CD4-positive, alpha-beta T cell treated with Interleukin-6 at 100 ng/mL for 8 hours (primary cell): ENCODE measurements around the gene GANAB.
"Not testable (repeated sequence)": the region's sequence is repeated elsewhere in the genome, so short reads cannot be mapped to it uniquely, and the experiment has no call there.

Source experiments
- DNase-seq: peaks from one replicate; pipeline ENCODE4 v3.0.0-alpha.2; 2020; ENCODE audit warnings: mixed read lengths, low spot score

The GANAB gene

DNA sequence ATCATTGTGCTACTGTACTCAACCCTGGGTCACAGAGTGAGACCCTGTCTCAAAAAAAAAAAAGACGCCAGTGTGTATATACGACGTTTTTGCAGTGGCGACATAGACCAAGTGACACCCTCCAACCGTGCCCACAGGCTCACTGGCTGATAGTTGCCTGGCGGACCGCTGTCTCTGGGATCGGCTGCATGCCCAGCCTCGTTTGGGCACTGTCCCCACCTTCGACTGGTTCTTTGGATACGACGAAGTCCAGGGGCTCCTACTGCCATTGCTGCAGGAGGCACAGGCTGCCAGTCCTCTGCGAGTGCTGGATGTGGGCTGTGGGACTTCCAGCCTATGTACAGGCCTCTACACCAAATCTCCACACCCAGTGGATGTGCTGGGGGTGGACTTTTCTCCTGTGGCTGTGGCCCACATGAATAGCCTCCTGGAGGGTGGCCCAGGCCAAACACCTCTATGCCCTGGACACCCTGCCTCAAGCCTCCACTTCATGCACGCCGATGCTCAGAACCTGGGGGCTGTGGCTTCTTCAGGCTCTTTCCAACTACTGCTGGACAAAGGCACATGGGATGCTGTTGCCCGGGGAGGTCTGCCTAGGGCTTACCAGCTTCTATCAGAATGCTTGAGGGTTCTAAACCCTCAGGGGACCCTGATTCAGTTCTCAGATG is 20.0 kb upstream of the GANAB start:
- no peak for DNase-seq

DNA sequence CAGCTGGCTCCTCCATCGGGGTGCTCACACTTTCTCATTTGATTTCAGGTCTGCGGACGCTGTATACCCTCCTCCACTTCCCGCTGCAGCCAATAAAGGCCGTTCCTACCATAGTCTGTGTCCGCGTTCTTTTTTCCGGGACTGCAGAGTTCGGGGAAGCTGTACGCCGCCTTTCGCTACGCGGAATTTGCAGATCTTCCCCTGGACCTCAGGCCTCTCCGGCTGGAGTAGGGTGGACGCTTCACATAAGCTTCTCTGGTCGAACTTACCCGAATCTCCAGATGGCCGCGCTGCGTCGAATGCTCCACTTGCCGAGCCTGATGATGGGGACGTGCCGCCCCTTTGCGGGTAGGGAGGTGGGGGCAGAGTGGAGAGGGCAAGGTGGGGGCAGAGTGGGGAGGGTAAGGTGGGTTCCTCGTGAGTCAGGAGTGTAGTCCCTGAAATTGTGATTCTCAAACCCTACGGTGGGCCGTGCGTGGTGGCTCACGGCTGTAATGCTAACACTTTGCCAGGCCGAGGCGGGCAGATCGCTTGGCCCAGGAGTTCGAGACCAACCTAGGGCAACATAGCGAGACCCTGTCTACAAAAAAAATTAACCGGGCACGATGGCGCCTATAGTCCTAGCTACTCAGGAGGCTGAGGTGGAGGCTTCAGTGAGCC is 19.3 kb upstream of the GANAB start:
- DNase-seq: peak; percentile 51

DNA sequence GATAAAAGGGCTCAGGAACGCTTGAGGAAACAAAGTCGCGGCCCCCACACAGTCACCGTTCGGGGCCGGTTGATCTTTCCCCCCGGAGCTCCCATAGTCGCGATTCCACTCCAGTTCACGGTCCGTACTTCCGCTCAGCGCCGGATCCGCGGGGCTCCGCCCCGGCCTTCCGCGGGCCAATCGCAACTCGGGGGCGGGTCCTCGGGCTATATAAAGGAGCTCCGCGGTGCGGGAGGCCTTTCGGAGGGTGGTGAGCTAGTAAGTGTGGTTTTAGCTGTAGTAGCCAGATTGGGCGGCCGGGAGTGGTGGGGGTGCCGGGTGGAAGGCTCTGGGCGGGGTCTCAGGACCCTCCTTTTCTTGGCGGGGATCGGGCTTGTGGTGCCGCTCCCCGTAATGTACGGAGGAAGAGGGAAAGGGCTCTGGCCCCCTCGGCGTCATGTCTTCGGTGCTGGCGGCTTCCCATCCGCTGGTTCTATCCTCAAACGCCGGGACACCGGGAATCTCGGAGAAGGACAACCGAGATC is 18.7 kb upstream of the GANAB start, which contains the start of the genes C11orf98 and CSKMT:
C11orf98 (minus strand) TSS at position 136 of the 524 bp plus-strand sequence; CDS start at position 95, 41 bp downstream.
CSKMT (plus strand) TSS at position 238 of the 524 bp plus-strand sequence. CDS start 568 bp downstream, outside the sequence.
- DNase-seq: peak; percentile 93

DNA sequence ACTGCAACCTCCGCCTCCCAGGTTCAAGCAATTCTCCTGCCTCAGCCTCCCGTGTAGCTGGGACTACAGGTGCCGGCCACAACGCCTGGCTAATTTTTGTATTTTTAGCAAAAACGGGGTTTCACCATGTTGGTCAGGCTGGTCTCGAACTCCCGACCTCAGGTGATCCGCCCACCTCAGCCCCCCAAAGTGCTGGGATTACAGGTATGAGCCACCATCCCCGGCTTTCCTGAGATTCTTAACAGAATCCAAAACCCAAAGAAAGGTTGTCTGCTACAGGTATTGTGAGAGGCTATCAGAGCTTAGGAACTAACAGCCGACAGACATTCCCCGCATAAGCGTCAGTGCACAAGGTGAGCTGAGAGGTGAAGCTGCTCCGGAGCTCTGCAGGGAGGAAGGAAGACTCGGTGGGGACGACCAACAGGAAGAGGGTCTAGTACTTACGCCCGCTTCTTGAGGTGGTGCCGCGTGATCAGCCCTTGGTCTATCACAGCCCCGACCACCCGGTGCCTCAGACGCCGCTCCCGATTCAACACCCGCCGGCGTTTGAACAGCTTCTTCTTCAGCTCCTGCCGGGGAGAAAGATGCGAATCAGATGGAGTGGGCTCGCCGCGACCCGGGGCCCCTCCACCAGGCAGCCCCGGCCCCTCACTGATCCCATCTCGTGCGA is 18.1 kb upstream of the GANAB start:
- DNase-seq: peak; percentile 52

DNA sequence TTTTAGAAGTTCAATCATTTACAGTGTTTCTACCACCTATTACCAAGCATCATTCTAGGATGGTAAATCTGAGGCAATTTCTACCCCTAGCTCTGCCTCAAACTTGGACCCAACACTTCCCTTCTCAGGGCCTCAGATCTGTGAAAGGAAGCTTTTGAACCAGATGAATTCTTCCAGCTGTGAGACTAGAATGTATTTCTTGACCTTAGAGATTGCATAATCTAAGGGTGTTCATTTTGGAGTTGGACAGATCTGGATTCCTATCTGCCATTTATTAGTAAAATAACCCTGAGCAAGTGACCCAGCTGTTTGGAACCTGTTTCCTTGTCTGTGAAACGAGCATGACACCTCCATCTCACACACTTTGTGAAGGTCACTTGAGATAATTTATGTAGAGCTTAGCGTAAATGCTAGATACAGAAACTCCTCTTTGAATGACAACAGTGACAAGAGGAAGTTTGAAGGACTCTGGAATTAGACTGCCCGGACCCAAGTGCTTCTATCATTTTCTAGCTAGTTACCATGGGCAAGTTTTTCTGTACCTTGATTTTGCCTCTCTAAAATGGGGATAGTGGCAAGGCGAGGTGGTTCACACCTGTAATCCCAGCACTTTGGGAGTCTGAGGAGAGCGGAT is 10.5 kb upstream of the GANAB start:
- no peak for DNase-seq

DNA sequence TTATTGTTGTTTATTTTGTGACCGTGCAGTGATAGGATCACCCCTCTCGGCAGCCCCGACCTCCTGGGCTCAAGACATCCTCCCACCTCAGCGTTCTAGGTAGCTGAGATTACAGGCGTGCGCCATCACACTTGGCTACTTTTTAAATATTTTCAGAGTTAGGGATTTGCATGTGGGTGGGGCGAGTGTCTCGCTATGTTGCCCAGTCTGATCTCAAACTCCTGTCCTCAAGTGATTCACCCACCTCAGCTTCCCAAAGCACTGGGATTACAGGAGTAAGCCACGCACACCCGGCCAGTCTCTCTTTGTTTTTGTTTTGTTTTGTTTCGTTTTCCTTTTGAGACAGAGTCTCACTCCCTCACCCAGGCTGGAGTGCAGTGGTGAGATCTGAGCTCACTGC is 7.9 kb upstream of the GANAB start:
- no peak for DNase-seq

DNA sequence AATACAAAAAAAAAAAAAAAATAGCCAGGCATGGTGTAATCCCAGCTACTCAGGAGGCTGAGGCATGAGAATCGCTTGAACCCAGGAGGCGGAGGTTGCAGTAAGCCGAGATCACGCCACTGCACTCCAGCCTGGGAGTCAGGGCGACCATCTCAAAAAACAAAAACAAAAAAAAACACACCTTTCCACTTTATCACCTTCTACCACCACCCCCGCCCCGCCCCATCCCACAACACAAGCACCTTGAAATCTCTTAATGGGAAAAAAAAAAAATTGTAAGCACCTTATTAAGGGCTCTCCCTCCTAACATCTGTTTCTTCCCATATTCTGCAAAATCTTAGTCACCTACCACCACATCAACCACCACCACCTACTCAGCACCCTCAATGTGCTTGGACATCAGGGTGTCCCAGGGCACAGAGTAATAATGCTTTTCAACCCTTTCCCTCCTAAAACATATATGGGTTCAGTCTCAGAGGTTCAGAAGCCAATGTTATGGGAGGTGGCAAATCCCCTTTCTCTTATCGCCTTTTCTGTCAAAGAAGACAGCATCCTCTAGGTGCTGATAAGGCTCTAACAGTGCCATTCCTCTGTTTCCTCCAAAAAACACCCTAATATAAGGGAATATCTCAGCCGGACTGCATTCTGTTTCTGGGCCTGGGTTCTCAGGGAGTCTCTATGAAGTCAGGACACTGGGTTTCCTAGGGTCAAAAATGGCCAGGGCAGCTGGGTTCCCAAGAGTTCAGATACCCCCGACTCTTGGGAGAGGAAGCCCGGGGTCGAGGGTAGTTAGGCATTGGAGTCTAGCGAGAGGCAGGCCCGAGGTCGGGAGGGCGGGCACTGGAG is 6.0 kb upstream of the GANAB start:
- DNase-seq: no peak

DNA sequence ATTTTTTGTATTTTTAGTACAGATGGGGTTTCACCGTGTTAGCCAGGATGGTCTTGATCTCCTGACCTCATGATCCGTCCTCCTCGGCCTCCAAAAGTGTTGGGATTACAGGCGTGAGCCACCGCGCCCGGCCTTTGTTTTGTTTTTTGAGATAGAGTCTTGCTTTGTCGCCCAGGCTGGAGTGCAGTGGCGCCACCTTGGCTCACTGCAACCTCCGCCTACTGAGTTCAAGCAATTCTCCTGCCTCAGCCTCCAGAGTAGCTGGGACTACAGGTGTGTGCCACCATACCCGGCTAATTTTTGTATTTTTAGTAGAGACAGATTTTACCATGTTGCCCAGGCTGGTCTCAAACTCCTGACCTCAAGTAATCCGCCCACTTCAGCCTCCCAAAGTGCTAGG is 3.9 kb upstream of the GANAB start:
- not testable (repeated sequence) for DNase-seq

DNA sequence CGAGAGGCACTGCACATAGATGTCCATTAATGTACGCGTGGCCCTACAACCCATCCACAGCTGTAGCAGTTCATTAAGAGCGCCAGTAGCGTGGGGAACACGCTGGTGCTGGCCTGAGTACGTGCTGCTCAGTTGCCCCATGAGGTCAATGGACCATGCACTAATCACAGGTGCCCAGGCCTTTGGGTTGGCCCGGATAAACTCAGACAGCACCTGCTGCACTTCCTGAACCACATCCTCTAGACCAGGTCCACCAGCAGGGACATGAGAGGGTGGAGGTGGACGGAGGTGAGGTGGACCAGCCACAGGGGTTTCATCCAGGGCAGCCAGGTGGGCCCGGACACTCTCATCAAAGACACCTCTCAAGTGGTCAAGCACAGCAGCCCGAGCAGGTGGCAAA is 3.1 kb upstream of the GANAB start:
- DNase-seq: no peak

DNA sequence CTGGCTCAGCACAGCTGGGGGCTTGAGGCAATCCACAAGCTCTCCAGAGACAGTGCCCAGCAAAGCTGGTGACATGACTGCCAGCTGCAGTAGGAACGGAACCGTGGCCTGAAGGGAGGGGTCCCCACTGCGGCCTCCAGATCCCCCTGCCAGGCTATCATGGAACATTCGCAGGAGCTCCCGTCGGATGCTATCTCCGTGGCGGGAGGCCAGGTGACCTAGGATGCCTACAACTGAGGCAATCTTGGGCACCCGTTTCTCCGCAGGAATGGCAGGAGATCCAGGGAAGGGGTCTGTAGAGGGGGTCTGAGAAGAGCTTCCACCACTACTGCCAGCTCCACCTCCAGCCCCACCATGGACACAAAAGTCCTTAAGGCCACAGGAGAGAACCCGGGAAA is 2.6 kb upstream of the GANAB start:
- DNase-seq: no peak

DNA sequence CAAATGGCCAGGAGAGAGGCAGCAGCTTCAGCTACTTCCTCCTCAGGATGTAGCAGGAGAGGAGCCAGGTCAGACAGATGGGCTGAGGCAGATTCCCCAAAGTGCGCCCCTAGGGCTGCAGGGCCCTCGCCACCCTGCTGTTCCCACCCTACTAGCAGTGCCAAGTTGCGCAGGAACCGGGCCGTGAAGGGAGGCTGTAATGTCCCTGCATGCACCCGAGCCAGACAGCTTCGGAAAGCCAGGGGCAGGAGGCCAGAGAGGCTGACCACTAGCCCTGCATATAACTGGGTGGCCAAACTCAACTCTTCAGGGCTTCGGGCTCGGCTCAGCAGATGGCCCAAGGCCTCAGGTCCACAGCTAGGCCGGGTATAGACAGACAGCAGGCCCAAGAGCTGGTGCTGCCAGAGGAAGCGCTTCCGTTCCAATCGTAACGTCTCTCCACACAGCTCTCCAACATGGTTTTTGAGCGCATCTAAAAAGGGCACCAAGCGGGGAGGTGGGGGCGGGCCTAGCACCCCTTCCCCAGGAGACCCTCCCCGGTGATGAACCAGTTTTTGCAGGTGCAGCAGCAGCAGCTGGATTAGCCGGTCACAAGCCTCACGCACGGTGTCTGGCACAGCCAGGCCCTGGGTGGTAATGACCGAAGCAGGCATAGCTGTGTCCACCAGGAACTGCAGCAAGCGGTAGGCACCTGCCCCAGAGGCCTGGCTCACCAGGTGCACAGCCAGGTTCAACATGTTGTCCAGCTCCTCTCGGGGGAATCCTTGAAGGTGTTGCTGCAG is 2.0 kb upstream of the GANAB start:
- no peak for DNase-seq

DNA sequence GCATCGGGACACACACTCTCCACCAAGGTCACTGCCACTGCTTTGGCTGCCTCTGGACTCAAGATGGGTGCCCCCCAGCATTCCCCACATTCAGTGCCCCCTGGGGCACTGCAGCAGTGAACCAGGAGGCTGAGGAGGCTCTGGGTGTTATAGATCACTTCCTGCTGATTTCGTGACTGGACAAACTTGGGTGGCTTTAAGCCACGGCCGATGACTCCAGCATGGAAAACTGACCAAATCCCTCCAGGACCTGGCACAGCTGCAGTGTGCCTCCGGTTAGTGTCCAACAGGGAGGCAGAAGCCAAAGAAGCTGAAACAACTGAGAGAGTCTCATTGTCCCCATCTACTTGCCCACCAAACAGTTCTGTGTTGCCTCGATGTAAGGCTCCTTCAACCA is 1.2 kb upstream of the GANAB start:
- DNase-seq: no peak

DNA sequence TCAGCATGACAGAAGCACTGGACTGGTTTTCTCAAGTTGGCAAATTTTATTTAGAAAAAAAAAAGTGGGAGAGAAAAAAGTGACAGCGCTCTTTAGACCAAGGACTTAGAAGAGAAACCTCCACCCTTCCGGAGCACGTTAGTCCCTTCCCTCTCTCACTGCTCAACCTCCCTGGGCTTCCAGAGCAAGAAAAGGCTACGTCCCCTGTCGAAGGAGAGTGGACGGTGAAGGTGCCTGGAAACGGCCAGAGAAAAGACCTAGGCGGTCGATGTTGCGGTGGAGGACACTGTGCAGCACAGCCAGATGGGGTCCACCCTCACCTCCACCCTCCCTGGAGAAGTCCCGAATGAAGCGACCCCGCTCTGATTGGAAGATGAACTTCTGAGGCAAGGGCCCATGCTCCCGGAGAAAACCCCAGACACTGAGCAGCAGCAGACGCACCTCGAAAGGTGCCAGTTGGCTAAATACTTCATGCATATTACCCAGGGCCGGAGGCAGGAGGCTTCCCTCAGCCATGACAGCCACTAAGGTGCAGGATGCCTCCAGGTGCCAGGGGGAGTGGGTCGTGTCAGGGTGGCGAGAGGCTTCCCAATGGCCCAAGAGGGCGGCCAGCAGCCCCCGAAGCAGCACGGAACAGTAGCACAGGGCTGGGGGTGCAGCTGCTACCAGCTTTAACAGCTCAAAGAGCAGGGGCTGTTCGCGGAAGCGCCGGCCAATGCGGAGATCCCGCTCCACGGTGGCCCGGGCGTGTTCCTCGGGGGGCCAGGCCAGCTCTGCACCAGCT is 604 bp upstream of the GANAB start:
- no peak for DNase-seq

DNA sequence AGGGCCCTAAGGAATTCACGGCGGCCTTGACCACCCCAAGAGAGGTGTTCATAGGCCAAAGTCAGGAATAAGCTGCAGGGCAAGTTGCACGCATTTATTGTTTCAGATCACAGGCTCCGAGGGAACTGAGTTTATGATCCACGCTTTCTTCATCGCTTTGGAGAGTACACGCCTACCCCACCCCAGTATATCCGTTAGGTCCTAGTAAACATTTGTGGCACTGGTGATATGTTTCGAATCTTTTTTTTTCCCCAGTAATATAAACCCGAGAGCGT is 805 bp downstream of the GANAB start:
- DNase-seq: no peak

DNA sequence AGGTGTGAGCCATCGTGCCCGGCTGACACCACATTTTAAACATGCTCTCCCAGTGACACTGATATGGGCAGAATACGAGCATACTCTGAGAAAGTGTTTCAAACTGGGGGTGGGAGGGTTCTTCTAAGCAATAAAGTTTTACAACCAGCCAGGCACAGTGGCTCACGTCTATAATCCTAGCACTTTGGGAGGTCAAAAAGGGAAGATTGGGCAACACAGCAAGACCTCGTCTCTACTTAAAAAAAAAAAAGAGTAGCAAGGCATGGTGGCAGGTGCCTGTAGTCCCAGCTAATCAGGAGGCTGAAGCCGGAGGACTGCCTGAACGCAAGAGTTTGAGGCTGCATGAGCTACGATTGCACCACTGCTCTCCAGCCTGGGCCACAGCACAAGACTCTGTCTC is 2.2 kb downstream of the GANAB start:
- DNase-seq: no peak

DNA sequence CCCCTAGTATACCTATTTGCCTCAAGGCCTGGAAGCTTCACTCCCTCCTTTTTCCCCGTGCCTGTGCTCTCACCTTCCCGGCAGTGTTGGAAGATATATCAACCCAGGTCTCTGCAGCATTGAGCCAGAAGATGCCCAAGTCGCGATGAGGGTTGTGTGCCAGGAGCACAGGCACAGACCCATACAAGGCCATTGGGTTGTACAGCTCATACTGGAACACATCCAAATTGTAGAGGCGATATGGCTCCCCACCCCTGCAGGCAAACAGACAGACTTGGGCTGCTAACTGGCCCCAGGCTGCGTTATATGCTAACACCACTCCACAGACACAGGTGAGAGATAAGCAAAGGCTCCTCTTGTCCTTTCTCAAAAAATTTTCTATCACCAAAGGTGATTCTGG is 13.9 kb downstream of the GANAB start:
- DNase-seq: no peak

DNA sequence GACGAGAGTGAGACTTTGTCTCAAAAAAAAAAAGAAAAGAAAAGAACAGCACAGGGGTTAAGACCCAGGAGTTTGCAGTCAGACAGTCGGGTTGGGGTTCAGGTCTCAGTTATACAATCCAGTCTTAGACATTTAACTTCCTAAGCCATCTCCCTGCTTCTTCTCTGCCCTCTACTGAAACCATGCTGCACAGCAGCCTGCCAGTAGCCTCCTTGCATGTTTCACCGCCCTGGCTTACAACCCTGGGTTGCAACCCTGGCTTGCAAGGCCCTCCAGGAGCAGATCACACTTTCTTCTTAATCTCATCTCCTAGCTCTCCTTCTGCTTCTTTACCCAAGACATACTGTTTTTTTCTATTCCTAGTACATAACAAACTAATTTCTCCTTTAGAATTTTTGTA is 18.7 kb downstream of the GANAB start:
- DNase-seq: no peak

DNA sequence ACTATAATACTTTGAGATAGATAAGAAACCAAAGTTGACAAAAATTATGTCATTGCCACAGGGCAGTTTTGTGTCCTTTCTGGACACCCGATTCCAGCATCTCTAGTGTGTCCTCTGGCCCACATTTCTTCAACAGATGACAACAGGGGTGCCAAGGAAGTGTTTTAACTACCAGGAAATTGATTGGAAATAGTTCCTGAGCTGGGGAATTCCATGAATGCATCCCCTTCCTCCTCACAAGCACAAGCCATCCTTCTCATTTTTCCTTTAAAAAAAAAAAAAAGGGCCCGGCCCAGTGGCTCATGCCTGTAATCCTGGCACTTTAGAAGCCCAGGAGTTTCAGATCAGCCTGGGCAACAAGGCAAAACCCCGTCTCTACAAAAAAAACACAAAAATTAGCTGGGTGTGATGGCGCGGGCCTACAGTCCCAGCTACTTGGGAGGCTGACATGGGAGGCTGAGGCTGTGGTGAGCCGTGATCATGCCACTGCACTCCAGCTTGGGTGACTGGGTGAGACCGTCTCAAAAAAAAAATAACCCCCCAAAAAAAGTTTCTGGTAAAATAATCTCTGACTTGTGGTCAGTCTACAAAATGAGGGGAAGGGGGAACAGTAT is 23.8 kb downstream of the GANAB start:
- no peak for DNase-seq

DNA sequence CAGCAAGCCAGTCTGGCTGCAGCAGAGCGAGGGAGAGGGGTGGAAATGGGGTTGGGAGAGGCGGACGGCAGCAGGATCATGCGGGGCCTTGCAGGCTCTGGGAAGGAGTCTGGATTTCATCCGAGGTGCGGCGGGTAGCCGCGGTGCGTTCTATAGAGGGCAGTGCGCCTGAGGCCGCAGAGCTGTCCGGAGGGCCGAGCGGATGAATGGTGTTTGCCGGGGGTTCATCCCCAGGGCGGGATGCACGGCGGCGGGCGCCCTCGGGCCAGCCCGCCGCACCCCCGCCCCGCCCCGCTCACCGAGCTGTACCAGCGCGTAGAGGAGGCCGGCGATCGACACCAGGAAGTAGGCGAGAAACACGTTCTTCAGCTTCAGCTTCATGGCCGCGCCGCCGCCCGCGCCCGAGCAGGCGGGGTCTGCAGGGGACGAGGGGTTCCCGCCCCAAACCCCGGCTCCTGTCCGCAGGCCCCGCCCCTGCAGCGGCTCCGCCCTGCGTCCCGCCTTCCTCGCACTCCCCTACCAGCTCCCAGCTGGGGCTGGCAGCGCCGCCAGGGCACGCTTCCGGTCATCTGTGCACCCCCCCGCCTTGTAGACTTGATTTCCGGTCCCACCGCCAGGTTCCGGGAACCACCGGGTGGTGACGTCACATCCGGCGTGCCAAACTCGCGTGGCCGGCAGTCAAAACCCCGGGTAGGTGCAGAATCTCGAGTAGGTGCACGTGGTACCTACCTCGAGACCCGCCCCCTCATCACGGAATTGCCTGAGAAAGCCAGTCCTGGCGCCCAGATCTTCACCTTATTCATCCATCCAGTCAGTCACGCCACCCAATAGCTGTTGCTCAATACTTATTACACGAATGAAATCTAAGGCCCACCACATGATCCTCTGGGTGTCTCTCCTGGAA is 24.6 kb downstream of the GANAB start, which contains the start of gene B3GAT3:
B3GAT3 (minus strand) TSS at position 420 of the 904 bp plus-strand sequence; CDS start at position 381, 39 bp downstream.
- peak; percentile 96 for DNase-seq
